Astrocyte of the cerebellum (primary cell): Measurements from ENCODE around the gene WWC2.

Experiments
- DNase-seq: peaks from one replicate; pipeline ENCODE4 v3.0.0-alpha.2; 2011; ENCODE audit warnings: low read depth
- H3K4me3 ChIP-seq: 2 replicates; pipeline ENCODE4 v1.5.1; 2011; ENCODE audit warnings: mild to moderate bottlenecking, low read depth, low read length, moderate library complexity
- in situ Hi-C: cut with HindIII; loops from 2 replicates; pipeline ENCODE4 v1.10.0; 2017; ENCODE audit warnings: low sequenced_read_pairs
- TF ChIP-seq, protein P1 (sequence below): IDR thresholded peaks from 2 replicates; pipeline ENCODE4 v1.5.1; 2012; ENCODE audit warnings: low read length, low read depth, moderate library complexity, mild to moderate bottlenecking; ENCODE audit errors: missing control alignments

Gene WWC2

DNA sequence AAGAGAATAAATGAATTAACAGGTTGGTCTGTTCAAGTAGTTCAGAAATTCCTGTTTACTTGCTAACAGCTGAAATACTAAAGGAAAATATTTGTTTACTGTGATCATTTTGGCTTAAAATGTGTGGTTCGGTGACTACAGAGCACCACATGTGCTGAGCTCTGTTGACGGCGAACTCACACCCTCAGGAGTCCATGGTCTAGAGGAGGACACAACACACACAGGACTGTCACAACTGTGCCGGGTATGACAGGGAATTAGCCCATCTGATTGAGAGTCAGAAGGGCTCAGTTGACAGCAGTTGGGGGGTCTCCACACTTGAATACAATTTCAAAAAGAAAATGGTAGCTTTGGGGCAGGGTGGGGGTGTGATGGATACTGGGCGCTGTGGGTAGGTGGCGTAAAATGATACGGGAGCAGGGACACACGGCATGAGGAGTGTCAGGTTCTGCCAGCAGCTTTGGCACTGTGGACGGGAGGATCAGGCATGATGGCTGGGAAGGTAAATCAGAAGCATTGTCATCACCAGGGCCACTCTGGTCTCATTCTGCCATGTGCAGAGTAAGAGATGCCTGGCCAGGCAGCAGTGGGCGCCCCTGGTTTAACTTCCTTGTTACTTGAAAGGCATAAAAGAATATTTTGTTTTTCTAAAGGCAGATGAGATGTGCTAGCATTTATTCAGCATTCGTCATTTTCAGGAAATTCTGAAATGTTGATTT lies 187.7 kb downstream of the WWC2 start:
- H3K4me3 ChIP-seq, result no peak overlapping the region
- no peak for DNase-seq
- TF ChIP-seq, protein P1, sequence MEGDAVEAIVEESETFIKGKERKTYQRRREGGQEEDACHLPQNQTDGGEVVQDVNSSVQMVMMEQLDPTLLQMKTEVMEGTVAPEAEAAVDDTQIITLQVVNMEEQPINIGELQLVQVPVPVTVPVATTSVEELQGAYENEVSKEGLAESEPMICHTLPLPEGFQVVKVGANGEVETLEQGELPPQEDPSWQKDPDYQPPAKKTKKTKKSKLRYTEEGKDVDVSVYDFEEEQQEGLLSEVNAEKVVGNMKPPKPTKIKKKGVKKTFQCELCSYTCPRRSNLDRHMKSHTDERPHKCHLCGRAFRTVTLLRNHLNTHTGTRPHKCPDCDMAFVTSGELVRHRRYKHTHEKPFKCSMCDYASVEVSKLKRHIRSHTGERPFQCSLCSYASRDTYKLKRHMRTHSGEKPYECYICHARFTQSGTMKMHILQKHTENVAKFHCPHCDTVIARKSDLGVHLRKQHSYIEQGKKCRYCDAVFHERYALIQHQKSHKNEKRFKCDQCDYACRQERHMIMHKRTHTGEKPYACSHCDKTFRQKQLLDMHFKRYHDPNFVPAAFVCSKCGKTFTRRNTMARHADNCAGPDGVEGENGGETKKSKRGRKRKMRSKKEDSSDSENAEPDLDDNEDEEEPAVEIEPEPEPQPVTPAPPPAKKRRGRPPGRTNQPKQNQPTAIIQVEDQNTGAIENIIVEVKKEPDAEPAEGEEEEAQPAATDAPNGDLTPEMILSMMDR, result no peak
- in situ Hi-C loops, result no loop called here

DNA sequence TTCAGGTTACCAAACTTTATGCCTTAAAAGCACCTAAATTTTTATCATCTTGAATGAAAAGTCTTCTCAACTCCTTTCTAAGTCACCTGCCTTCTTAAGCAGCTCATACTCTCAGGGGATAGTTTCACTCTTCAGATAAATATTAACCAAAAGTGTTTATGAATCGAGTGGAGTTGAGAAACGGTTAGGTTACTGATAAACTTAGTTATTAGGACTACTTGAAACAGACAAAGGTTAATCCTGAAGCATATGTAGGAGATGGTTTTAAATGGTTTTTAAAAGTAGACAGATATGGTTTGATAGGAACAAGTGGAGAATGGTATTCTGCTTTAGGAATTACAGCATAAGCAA lies 188.2 kb downstream of the WWC2 start:
- in situ Hi-C loops, result no loop called here
- H3K4me3 ChIP-seq, result no peak overlapping the region
- TF ChIP-seq, protein P1, result no peak
- DNase-seq, result no peak

DNA sequence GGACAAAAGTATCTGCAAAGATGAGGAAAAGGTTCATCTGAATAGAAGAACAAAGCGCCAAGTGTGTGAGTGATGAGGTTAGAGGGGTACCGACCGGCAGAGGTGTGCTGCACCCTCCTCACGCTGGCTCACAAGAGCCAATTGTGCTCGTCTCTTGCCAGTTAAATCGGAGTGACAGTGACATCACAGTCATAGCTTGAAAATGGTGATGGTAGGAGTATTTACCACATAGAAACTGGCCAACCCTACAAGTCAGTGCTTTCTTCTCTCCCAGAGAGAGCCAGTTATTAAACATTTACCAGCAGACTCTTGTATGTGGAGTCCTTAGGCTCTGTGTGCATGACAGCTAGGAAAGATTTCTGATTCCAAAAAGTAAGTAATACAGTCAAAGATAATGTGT lies 188.6 kb downstream of the WWC2 start:
- TF ChIP-seq, protein P1, result no peak
- in situ Hi-C loops, result no loop called here
- DNase-seq, result no peak

DNA sequence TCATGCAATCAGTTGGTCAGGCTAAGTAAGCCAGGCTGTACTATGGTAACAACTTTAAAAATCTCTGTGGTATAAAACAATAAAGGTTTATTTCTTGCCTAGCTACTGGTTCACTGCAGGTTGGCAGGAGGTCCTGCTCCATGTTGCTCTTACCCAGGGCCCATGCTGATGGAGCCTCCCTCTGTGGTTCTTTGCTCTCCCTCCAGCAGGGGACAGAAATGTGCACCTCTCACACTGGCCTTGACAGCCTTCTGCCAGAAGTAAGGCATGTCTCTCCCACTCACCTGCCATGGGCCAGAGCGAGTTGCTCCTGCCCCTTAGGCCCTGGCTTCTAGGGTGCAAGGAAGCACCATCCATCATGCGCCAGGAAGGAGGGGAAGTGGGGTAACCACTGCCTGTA lies 189.9 kb downstream of the WWC2 start:
- in situ Hi-C loops, result no loop called here
- no peak overlapping the region for H3K4me3 ChIP-seq
- TF ChIP-seq, protein P1, result no peak
- DNase-seq, result no peak

More for the DNA sequence above, 188.6 kb downstream of the WWC2 start:
- H3K4me3 ChIP-seq, result no peak overlapping the region

DNA sequence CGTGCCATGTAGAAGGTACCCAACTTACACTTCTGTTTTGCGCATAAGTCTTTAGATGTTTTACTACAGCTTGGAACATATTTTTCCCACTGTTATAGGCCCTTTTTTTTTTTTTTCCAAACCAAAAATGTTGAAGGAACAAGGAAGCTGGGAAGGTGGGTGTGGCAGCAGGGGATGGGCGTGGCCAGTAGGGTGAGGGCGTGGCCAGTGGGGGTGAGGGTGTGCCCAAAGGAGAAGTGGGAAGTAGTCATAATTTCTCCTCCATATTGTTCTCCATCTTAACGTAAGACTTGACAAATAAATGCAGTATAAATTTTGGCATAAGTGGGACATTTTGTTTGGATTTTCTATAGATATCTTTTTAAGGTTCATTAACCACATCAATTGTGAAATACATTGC lies 190.6 kb downstream of the WWC2 start:
- TF ChIP-seq, protein P1, result no peak
- no peak overlapping the region for H3K4me3 ChIP-seq
- in situ Hi-C loops, result no loop called here
- no peak for DNase-seq

DNA sequence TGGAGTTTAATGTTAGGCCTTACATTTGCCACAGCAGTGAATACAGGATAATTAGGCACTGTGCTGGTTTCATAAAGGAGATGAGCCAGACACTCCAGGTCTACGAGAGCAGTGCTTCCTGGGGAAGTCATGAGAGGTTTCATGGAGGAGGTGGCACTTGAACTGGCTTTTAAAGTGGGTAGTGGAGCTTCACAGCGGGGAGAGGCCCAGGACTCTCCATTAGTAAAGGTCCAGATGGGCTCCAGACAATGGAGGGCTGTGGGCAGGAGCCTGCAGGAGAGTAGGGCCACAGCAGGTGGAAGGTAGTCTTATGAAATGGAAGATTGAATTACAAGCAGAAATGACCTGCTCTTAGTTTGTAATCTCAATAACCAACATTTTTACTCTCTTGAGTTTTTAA lies 192.0 kb downstream of the WWC2 start:
- TF ChIP-seq, protein P1, result no peak
- no peak overlapping the region for H3K4me3 ChIP-seq
- DNase-seq, result no peak
- in situ Hi-C loops, result no loop called here

DNA sequence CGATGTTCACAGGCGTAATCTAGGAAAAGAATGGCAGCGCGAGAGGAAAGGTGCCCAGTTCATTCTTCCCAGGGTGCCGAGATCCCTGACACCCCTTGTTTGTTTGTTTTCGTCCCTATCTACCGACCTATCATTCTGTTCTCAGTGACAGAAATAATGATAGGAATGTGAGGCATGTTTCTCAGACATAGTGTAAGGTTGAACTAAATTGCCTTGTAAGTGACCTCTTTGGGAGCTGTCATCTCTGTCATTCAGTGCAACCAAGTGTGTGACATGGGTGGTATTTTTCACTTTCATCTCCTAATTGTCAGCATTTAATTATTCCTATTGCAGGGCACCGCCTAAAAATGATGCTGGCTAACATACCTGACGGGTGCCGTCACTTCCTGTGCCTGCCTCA lies 196.7 kb downstream of the WWC2 start:
- no peak for DNase-seq
- in situ Hi-C loops, result no loop called here
- no peak overlapping the region for H3K4me3 ChIP-seq
- TF ChIP-seq, protein P1, result no peak
